NCI-H2029 treated with DMSO at 0.1 percent for 48 hours (cell line): ENCODE results near the gene ITGB5.
"Not testable (repeated sequence)": the region's sequence is repeated elsewhere in the genome, so short reads cannot be mapped to it uniquely, and the experiment has no call there.

ENCODE experiments used
- DNase-seq: peaks from one replicate; lab custom pipeline; 2025; lab: John Stamatoyannopoulos, UW

Gene ITGB5

GRCh38 chr3:124788254-124788745 lies 98.9 kb downstream of the ITGB5 start:
- DNase-seq: no peak

- DNase-seq: no peak
Measured at GRCh38 chr3:124787476-124788195, 99.5 kb downstream of the ITGB5 start.

- DNase-seq: no peak
Measured at GRCh38 chr3:124786511-124787241, 100.5 kb downstream of the ITGB5 start.

GRCh38 chr3:124785973-124786372 lies 101.2 kb downstream of the ITGB5 start:
- no peak for DNase-seq

GRCh38 chr3:124784686-124785382 lies 102.3 kb downstream of the ITGB5 start:
- DNase-seq: no peak

GRCh38 chr3:124783696-124784095 lies 103.5 kb downstream of the ITGB5 start:
- no peak for DNase-seq

- DNase-seq: not testable (repeated sequence)
Measured at GRCh38 chr3:124782377-124782712, 104.8 kb downstream of the ITGB5 start.

GRCh38 chr3:124781476-124782376 lies 105.4 kb downstream of the ITGB5 start:
- no peak for DNase-seq

GRCh38 chr3:124780761-124781475 lies 106.2 kb downstream of the ITGB5 start:
- no peak for DNase-seq

- DNase-seq: no peak
Measured at GRCh38 chr3:124780356-124780755, 106.8 kb downstream of the ITGB5 start.

- DNase-seq: no peak
Measured at GRCh38 chr3:124779751-124780191, 107.4 kb downstream of the ITGB5 start.

GRCh38 chr3:124779116-124779515 lies 108.0 kb downstream of the ITGB5 start:
- DNase-seq: no peak

- DNase-seq: no peak
Measured at GRCh38 chr3:124777762-124778470, 109.2 kb downstream of the ITGB5 start.

- DNase-seq: no peak
Measured at GRCh38 chr3:124776856-124777255, 110.3 kb downstream of the ITGB5 start.

GRCh38 chr3:124775877-124776276 lies 111.3 kb downstream of the ITGB5 start:
- no peak for DNase-seq

- DNase-seq: no peak
Measured at GRCh38 chr3:124774841-124775402, 112.2 kb downstream of the ITGB5 start.

- no peak for DNase-seq
Measured at GRCh38 chr3:124774327-124774718, 112.8 kb downstream of the ITGB5 start.

GRCh38 chr3:124773351-124774326 lies 113.5 kb downstream of the ITGB5 start:
- DNase-seq: no peak
